HG02970 (cell line): ENCODE data around the gene CUBN.

ENCODE experiments used
- ATAC-seq: cut with Tn5 transposase; IDR thresholded peaks from one replicate; pipeline ENCODE4 v1.9.1; 2021; ENCODE audit warnings: mild to moderate bottlenecking, moderate library complexity, moderate number of reproducible peaks; ENCODE audit not compliant: unreplicated experiment, low FRiP score

CUBN gene

GRCh38 chr10:16894821-16895220, 234.8 kb downstream of the CUBN start:
- ATAC-seq: no peak

GRCh38 chr10:16893664-16894063, 235.9 kb downstream of the CUBN start:
- no peak for ATAC-seq

GRCh38 chr10:16891375-16892313, 238.0 kb downstream of the CUBN start:
- ATAC-seq: no peak

- ATAC-seq: no peak
Measured at GRCh38 chr10:16890691-16891090, 238.9 kb downstream of the CUBN start.

GRCh38 chr10:16887565-16887964, 242.0 kb downstream of the CUBN start:
- ATAC-seq: no peak

- no peak for ATAC-seq
Measured at GRCh38 chr10:16886031-16886430, 243.6 kb downstream of the CUBN start.

- no peak for ATAC-seq
Measured at GRCh38 chr10:16884497-16884896, 245.1 kb downstream of the CUBN start.

- no peak for ATAC-seq
Measured at GRCh38 chr10:16883084-16883483, 246.5 kb downstream of the CUBN start.

- no peak for ATAC-seq
Measured at GRCh38 chr10:16870331-16870730, 259.3 kb downstream of the CUBN start.

- no peak for ATAC-seq
Measured at GRCh38 chr10:16867990-16868389, 261.6 kb downstream of the CUBN start.

GRCh38 chr10:16867556-16867955, 262.1 kb downstream of the CUBN start:
- ATAC-seq: no peak

GRCh38 chr10:16866541-16867275, 262.9 kb downstream of the CUBN start:
- no peak for ATAC-seq

- ATAC-seq: no peak
Measured at GRCh38 chr10:16865766-16866165, 263.8 kb downstream of the CUBN start.

GRCh38 chr10:16863766-16864165, 265.8 kb downstream of the CUBN start:
- no peak for ATAC-seq

- no peak for ATAC-seq
Measured at GRCh38 chr10:16857419-16857818, 272.2 kb downstream of the CUBN start.

- ATAC-seq: no peak
Measured at GRCh38 chr10:16856567-16856966, 273.0 kb downstream of the CUBN start.

GRCh38 chr10:16856092-16856491, 273.5 kb downstream of the CUBN start:
- ATAC-seq: no peak

GRCh38 chr10:16854623-16855022, 275.0 kb downstream of the CUBN start:
- no peak for ATAC-seq

GRCh38 chr10:16853809-16854208, 275.8 kb downstream of the CUBN start:
- ATAC-seq: no peak

GRCh38 chr10:16853201-16853600, 276.4 kb downstream of the CUBN start:
- ATAC-seq: no peak

- no peak for ATAC-seq
Measured at GRCh38 chr10:16852624-16853023, 277.0 kb downstream of the CUBN start.
